ENCODE data around the gene STX11.

DNA sequence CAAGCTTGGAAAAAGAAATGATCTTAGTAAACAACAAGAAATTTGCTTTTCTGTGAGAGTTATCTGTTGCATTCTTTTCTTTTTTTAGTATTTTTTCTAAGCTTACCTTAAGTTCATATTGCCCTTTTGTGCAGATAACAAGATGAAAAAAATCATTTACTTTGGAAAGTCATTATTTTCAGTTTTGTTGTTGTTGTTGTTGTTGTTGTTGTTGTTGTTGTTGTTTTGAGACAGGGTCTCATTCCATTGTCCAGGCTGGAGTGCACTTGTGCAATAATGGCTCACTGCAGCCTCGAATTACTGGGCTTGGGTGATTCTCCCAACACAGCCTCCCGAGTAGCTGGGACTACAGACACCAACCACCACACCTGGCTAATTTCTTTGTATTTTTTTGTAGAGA, 8.8 kb upstream of the STX11 start:
- TF ChIP-seq, protein P1, sequence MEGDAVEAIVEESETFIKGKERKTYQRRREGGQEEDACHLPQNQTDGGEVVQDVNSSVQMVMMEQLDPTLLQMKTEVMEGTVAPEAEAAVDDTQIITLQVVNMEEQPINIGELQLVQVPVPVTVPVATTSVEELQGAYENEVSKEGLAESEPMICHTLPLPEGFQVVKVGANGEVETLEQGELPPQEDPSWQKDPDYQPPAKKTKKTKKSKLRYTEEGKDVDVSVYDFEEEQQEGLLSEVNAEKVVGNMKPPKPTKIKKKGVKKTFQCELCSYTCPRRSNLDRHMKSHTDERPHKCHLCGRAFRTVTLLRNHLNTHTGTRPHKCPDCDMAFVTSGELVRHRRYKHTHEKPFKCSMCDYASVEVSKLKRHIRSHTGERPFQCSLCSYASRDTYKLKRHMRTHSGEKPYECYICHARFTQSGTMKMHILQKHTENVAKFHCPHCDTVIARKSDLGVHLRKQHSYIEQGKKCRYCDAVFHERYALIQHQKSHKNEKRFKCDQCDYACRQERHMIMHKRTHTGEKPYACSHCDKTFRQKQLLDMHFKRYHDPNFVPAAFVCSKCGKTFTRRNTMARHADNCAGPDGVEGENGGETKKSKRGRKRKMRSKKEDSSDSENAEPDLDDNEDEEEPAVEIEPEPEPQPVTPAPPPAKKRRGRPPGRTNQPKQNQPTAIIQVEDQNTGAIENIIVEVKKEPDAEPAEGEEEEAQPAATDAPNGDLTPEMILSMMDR (IDR thresholded peaks at IDR 0.05): no peak
- TF ChIP-seq SOX15 (CRISPR knock-in tag; IDR thresholded peaks at IDR 0.05): no peak
- TF ChIP-seq ZNF416 (CRISPR knock-in tag; IDR thresholded peaks at IDR 0.05): no peak
- TF ChIP-seq, protein P2, sequence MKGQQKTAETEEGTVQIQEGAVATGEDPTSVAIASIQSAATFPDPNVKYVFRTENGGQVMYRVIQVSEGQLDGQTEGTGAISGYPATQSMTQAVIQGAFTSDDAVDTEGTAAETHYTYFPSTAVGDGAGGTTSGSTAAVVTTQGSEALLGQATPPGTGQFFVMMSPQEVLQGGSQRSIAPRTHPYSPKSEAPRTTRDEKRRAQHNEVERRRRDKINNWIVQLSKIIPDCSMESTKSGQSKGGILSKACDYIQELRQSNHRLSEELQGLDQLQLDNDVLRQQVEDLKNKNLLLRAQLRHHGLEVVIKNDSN (CRISPR knock-in tag; IDR thresholded peaks at IDR 0.05): no peak
- TF ChIP-seq E2F1 (CRISPR knock-in tag; IDR thresholded peaks at IDR 0.05): no peak
- no peak for TF ChIP-seq FOXJ3 (CRISPR knock-in tag; IDR thresholded peaks at IDR 0.05; ENCODE audit: borderline replicate concordance)
- TF ChIP-seq SP1 (CRISPR knock-in tag; conservative IDR thresholded peaks at IDR 0.05): no peak
- no peak for TF ChIP-seq HMGXB4 (CRISPR knock-in tag; IDR thresholded peaks at IDR 0.05)
- TF ChIP-seq TEAD4 (CRISPR knock-in tag; IDR thresholded peaks at IDR 0.05): no peak
- no peak for TF ChIP-seq ZNF232 (CRISPR knock-in tag; IDR thresholded peaks at IDR 0.05)
- TF ChIP-seq NR2C2 (CRISPR knock-in tag; IDR thresholded peaks at IDR 0.05): no peak
- no peak for TF ChIP-seq ATF3 (CRISPR knock-in tag; conservative IDR thresholded peaks at IDR 0.05)
